ENCODE results near the gene CAMK1D. TPM values are rescaled to one million over a fixed set of nuclear protein-coding genes. Genes with fewer than 3 reads are reported as not detected.

CAMK1D gene
- total and polyA plus RNA-seq, 2 donors (not counting 3 experiments of a cell fraction or from before 2014, with no cell fraction given): 0.37 to 4.2 TPM

DNA sequence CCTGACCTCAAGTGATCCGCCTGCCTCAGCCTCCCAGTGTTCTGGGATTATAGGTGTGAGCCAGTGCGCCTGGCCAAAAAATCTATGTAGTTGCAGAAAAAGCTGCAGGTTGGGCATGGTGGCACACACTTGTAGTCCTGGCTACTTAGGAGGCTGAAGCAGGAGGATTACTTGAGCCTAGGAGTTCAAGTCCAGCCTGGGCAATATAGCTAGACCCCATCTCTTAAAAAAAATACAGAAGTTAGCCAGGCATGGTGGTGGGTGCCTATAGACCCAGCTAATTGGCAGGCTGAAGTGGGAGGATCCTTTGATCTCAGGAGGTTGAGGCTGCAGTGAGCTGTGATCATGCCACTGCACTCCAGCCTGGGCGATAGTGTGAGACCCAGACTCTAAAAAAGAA lies 24.8 kb upstream of the CAMK1D start:
- BruUV-seq (replicated peaks): no TSS peak
- H3K4me2 ChIP-seq (ENCODE audit: insufficient read depth, low read length): no peak overlapping the region
- no peak for DNase-seq (ENCODE audit: low read depth, low spot score)
- no peaks in the 10 kb centered on the region for H3K4me1 ChIP-seq (ENCODE audit: control insufficient read depth, extremely low read depth, insufficient read depth, low read length)
- no peaks in the 10 kb centered on the region for H3K27me3 ChIP-seq (ENCODE audit: control insufficient read depth in 2 of 2, insufficient read depth in 2 of 2, low read length in 2 of 2)
- no peak overlapping the region for H3K4me3 ChIP-seq (replicated peaks in 1 of 3; ENCODE audit: insufficient read depth in 1 of 3, low read depth in 1 of 3, low read length in 3 of 3)
- intact Hi-C loops (cut with micrococcal nuclease): no loop called here
- H2AFZ ChIP-seq (ENCODE audit: low read depth, low read length): no peak overlapping the region
- CTCF ChIA-PET: no interaction called here
- no peak overlapping the region for H3K27ac ChIP-seq (ENCODE audit: insufficient read depth, low read depth, low read length)
- no peak for FAIRE-seq
- TF ChIP-seq GATA2 (IDR thresholded peaks at IDR 0.05; ENCODE audit: insufficient read depth, insufficient read length, low read depth, low read length) (no peak), FOS (IDR thresholded peaks at IDR 0.05; ENCODE audit: borderline replicate concordance, insufficient read depth, low read length) (no peak), JUN (IDR thresholded peaks at IDR 0.05; ENCODE audit: borderline replicate concordance, insufficient read depth, insufficient read length, low read depth) (no peak), POLR2AphosphoS5 (IDR thresholded peaks at IDR 0.05; ENCODE audit: insufficient read depth, low read depth, low read length) (no peak), MYC (IDR thresholded peaks at IDR 0.05; ENCODE audit: low read depth, low read length) (no peak), POLR2A (IDR thresholded peaks at IDR 0.05; ENCODE audit: low read depth, low read length) (no peak), EZH2 (IDR thresholded peaks at IDR 0.05; ENCODE audit: borderline replicate concordance, low read depth, low read length, severe bottlenecking) (no peak)
- TF ChIP-seq, protein P1, sequence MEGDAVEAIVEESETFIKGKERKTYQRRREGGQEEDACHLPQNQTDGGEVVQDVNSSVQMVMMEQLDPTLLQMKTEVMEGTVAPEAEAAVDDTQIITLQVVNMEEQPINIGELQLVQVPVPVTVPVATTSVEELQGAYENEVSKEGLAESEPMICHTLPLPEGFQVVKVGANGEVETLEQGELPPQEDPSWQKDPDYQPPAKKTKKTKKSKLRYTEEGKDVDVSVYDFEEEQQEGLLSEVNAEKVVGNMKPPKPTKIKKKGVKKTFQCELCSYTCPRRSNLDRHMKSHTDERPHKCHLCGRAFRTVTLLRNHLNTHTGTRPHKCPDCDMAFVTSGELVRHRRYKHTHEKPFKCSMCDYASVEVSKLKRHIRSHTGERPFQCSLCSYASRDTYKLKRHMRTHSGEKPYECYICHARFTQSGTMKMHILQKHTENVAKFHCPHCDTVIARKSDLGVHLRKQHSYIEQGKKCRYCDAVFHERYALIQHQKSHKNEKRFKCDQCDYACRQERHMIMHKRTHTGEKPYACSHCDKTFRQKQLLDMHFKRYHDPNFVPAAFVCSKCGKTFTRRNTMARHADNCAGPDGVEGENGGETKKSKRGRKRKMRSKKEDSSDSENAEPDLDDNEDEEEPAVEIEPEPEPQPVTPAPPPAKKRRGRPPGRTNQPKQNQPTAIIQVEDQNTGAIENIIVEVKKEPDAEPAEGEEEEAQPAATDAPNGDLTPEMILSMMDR (IDR thresholded peaks at IDR 0.05; ENCODE audit: extremely low read depth in 1 of 2, insufficient read depth in 1 of 2, low read depth in 1 of 2, low read length in 2 of 2): no peak
- TF ChIP-seq, protein P2, sequence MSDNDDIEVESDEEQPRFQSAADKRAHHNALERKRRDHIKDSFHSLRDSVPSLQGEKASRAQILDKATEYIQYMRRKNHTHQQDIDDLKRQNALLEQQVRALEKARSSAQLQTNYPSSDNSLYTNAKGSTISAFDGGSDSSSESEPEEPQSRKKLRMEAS (IDR thresholded peaks at IDR 0.05; ENCODE audit: insufficient read depth, insufficient read length): no peak
- H3K79me2 ChIP-seq (ENCODE audit: control insufficient read depth, insufficient read depth, low read length): no peaks in the 10 kb centered on the region
- no peaks in the 10 kb centered on the region for H3K36me3 ChIP-seq (ENCODE audit: control insufficient read depth in 2 of 2, extremely low read depth in 1 of 2, insufficient read depth in 2 of 2, low read length in 2 of 2)
- no peak overlapping the region for H3K9ac ChIP-seq (replicated peaks; ENCODE audit: extremely low read depth, insufficient read depth, low read length)
- no peaks in the 10 kb centered on the region for H4K20me1 ChIP-seq (replicated peaks; ENCODE audit: control insufficient read depth, extremely low read depth, insufficient read depth, low read length)
- POLR2A ChIA-PET: no interaction called here
- no peaks in the 10 kb centered on the region for H3K9me1 ChIP-seq (replicated peaks; ENCODE audit: control insufficient read depth, extremely low read depth, insufficient read depth, low read length)
- no peaks in the 10 kb centered on the region for H3K9me3 ChIP-seq (replicated peaks; ENCODE audit: control insufficient read depth, insufficient read depth, low read length)
- dilution Hi-C loops (cut with MboI; ENCODE audit: extremely low pct_ligation_motif_present, low sequenced_read_pairs): no loop called here

Data from endothelial cell of umbilical vein (primary cell).